HCT116 (cell line): ENCODE data around the gene RUNX1.

ENCODE experiments used
- SRF ChIP-seq: IDR thresholded peaks from 2 replicates; pipeline ENCODE4 v1.6.1; 2012; ENCODE audit warnings: low read depth
- TCF7L2 ChIP-seq: IDR thresholded peaks from 2 replicates; pipeline ENCODE4 v1.7.0; 2011; ENCODE audit warnings: borderline replicate concordance, inconsistent platforms; ENCODE audit not compliant: insufficient read depth, insufficient read length; ENCODE audit errors: extremely low read depth
- TF ChIP-seq, protein P1 (sequence below), 3 experiments: fragments of 200-600 bp in 1 of 3; sonication (generic) in 1 of 3; IDR thresholded peaks in 2 of 3; conservative IDR thresholded peaks in 1 of 3; 2 replicates each; pipeline ENCODE4 v1.5.1; 2012 to 2017; ENCODE audit warnings: low read depth in 2 of 3, low read length in 2 of 3, antibody characterized with exemption in 1 of 3, borderline replicate concordance in 1 of 3, control low read depth in 1 of 3, mild to moderate bottlenecking in 1 of 3, mixed read lengths in 1 of 3, mixed run types in 1 of 3, moderate library complexity in 1 of 3; ENCODE audit not compliant: insufficient read depth in 1 of 3
- TF ChIP-seq, protein P2 (sequence below): IDR thresholded peaks from 2 replicates; pipeline ENCODE4 v1.6.1; 2012; ENCODE audit warnings: low read depth

DNA sequence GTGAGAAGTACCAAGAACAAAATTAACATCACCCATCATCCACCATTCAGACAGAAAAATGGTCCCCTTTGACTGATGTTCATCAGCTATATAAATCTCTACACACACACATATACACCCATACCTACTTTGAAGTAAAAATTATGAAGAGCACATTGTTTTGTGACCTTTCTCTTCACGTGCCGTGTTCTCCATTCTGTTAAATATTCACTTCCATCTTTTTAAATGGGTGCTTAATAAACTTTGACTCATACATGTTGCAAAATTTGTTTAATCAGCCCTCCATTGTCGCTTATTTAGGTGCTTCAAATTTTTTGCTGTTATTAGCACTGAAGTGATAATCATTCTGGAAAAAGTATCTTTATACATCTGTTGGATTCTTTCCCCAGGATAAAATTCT lies 300.2 kb downstream of the RUNX1 start:
- TF ChIP-seq TCF7L2 (no peak), SRF (no peak)
- TF ChIP-seq, protein P1, sequence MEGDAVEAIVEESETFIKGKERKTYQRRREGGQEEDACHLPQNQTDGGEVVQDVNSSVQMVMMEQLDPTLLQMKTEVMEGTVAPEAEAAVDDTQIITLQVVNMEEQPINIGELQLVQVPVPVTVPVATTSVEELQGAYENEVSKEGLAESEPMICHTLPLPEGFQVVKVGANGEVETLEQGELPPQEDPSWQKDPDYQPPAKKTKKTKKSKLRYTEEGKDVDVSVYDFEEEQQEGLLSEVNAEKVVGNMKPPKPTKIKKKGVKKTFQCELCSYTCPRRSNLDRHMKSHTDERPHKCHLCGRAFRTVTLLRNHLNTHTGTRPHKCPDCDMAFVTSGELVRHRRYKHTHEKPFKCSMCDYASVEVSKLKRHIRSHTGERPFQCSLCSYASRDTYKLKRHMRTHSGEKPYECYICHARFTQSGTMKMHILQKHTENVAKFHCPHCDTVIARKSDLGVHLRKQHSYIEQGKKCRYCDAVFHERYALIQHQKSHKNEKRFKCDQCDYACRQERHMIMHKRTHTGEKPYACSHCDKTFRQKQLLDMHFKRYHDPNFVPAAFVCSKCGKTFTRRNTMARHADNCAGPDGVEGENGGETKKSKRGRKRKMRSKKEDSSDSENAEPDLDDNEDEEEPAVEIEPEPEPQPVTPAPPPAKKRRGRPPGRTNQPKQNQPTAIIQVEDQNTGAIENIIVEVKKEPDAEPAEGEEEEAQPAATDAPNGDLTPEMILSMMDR (IDR thresholded peaks at IDR 0.05 in 2 of 3, conservative IDR thresholded peaks at IDR 0.05 in 1 of 3; ENCODE audit: borderline replicate concordance in 1 of 3, insufficient read depth in 1 of 3, low read depth in 2 of 3, low read length in 2 of 3), result no peak
- TF ChIP-seq, protein P2, sequence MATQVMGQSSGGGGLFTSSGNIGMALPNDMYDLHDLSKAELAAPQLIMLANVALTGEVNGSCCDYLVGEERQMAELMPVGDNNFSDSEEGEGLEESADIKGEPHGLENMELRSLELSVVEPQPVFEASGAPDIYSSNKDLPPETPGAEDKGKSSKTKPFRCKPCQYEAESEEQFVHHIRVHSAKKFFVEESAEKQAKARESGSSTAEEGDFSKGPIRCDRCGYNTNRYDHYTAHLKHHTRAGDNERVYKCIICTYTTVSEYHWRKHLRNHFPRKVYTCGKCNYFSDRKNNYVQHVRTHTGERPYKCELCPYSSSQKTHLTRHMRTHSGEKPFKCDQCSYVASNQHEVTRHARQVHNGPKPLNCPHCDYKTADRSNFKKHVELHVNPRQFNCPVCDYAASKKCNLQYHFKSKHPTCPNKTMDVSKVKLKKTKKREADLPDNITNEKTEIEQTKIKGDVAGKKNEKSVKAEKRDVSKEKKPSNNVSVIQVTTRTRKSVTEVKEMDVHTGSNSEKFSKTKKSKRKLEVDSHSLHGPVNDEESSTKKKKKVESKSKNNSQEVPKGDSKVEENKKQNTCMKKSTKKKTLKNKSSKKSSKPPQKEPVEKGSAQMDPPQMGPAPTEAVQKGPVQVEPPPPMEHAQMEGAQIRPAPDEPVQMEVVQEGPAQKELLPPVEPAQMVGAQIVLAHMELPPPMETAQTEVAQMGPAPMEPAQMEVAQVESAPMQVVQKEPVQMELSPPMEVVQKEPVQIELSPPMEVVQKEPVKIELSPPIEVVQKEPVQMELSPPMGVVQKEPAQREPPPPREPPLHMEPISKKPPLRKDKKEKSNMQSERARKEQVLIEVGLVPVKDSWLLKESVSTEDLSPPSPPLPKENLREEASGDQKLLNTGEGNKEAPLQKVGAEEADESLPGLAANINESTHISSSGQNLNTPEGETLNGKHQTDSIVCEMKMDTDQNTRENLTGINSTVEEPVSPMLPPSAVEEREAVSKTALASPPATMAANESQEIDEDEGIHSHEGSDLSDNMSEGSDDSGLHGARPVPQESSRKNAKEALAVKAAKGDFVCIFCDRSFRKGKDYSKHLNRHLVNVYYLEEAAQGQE, result no peak
